ENCODE data around the gene CDKN2AIPNL.
A peak's percentile ranks its signal among the peaks of the same experiment; 100 is the strongest.

CDKN2AIPNL gene

DNA sequence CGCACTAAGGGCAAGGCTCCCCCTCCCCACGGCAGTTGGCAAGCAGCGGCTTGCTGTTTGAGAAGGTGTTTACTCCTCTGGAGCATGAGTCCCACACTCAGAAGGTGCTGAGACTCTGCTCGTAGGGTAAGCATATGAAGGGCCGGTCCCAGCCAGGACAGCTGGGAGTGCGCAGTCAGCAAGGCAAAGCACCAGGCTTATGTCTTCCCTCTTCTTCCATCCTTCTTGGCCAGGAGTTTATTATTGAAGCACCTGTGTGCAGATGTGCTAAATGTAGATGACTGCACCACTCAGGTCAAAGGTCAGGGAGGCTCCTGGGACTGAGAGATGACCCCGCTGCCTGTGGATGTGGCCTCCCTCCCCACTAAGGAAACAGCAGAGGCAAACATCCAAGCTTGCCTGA lies 27.0 kb upstream of the CDKN2AIPNL start:
- no peak for DNase-seq (ENCODE audit: low spot score)
- TF ChIP-seq, protein P1, sequence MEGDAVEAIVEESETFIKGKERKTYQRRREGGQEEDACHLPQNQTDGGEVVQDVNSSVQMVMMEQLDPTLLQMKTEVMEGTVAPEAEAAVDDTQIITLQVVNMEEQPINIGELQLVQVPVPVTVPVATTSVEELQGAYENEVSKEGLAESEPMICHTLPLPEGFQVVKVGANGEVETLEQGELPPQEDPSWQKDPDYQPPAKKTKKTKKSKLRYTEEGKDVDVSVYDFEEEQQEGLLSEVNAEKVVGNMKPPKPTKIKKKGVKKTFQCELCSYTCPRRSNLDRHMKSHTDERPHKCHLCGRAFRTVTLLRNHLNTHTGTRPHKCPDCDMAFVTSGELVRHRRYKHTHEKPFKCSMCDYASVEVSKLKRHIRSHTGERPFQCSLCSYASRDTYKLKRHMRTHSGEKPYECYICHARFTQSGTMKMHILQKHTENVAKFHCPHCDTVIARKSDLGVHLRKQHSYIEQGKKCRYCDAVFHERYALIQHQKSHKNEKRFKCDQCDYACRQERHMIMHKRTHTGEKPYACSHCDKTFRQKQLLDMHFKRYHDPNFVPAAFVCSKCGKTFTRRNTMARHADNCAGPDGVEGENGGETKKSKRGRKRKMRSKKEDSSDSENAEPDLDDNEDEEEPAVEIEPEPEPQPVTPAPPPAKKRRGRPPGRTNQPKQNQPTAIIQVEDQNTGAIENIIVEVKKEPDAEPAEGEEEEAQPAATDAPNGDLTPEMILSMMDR (IDR thresholded peaks at IDR 0.05) = no peak
- peak overlapping the region; percentile 23 to 80 for H3K27ac ChIP-seq
- H3K4me3 ChIP-seq = peak overlapping the region; percentile 9

DNA sequence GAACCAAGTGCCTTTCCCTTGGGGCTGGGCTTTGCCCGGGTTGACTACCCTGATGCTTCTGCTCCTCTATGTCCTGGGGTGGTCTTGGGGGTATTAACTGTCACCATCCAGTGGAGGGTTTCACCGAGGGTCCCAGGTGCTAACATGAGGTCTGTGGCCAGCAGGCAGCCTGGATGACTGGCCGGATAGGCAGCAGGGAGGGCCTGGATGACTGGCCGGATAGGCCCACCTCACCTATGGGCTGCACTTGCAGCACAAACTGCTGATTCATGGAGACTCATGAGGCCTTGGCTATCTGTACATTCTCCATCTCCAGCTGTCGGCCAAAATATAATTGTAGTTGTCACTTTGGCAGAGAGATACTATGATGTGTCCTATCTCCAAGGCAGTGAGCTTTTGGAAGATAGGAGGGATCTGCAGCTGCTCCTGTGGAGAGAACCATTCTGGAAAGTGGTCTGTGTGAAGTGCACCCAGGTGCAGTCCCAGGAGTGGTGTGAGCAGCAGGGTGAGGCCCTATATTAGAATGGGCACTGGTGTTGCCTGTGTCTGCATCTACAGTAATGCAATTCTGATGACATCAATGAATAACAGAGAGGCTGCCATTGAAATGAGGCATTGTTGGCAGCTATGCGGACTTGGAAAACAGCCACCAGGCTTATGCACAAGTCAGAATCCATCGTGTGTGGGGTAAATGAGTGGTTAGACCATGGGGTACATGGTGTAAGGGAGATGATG lies 26.3 kb upstream of the CDKN2AIPNL start:
- Histone ChIP-seq H3K4me3 (no peak overlapping the region), H3K27ac (peak overlapping the region in 1 of 2 donors; percentile 80)
- TF ChIP-seq, protein P1 (IDR thresholded peaks at IDR 0.05) = no peak
- no peak for DNase-seq (ENCODE audit: low spot score)

DNA sequence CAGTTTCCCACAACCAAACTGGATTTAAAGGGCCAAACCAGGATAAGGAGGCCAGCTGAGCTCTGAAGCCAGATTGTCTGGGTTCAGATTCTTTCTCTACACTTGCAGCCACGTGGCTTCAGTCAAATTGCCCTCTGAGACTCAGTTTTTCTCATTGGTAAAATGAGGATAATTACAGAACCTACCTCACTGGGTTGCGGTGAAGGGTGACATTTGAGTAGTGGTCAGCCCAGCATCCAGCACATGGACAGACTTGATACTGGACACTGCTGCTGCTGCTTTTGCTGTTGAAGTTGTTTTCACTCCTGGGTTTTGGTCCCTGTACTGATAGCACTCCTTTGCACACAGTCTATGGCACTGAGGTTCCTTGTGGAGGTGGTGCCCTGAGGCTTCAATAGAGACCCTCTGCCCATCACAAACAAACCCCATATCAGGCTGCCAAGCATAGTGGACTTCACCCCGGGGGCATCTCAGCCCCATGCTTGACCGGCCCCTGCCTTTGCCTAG lies 25.7 kb upstream of the CDKN2AIPNL start:
- H3K27ac ChIP-seq = peak overlapping the region in 1 of 2 donors; percentile 80
- H3K4me3 ChIP-seq = no peak overlapping the region
- DNase-seq (ENCODE audit: low spot score) = no peak
- TF ChIP-seq, protein P1 (IDR thresholded peaks at IDR 0.05) = no peak

DNA sequence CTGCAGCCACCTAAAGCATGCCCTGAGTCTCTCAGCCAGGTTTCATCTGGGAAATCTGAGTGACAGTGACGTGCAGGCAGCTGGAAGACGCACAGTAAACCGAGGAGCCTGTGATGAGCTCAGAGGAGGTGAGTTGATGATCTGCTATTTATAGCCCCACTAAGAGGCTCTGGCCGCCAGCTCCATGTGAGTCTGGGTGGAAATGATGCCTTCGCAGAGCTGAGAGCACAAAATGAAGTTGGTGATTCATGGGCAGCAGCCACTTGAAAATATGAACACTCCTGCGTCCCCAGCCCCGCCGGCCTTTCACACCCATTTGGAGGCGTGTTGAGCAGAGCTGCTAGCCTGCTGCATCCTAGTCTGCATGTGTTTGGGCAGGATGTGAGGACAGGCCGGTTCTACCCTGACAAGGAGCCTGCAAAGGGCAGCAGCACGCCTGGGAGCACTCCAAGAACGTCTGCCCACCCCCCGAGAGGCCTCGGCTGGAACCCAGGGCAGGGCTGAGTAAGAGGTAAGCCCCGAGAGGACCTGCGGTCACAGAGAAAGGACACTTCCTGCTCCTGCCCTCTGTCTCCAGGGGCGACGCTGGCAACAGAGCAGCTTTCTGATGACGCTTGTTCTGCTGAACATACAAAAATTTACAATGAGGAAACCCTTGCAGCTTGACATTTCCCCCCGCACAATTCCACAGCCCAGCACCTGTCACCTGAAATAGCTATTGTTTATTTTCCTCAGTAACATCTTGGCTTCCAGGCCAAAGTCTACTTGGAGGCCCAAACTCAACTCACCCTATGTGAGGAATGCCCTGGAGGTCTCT lies 25.1 kb upstream of the CDKN2AIPNL start:
- no peak overlapping the region for H3K4me3 ChIP-seq
- no peak for DNase-seq (ENCODE audit: low spot score)
- TF ChIP-seq, protein P1 (IDR thresholded peaks at IDR 0.05) = no peak
- peak overlapping the region in 1 of 2 donors; percentile 80 for H3K27ac ChIP-seq

DNA sequence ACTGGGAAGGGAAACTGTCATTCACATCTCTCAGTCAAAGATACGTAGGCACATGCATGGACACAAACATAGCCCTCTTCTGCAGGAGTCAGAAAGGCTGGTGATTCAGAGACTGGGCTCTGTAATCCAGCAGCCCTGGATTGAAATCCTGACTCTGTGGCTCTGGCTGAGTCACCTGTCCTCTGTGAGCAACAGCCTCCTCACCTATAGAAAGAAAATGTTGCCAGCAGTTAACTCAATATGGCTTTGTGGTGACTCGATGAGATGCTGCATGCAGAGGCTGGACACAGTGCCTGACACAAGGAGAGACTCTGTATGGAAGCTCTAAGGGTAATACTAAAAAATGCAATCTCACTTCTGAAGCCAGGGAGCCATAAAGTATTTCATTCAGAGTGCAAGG lies 23.9 kb upstream of the CDKN2AIPNL start:
- no peak overlapping the region for H3K27ac ChIP-seq

DNA sequence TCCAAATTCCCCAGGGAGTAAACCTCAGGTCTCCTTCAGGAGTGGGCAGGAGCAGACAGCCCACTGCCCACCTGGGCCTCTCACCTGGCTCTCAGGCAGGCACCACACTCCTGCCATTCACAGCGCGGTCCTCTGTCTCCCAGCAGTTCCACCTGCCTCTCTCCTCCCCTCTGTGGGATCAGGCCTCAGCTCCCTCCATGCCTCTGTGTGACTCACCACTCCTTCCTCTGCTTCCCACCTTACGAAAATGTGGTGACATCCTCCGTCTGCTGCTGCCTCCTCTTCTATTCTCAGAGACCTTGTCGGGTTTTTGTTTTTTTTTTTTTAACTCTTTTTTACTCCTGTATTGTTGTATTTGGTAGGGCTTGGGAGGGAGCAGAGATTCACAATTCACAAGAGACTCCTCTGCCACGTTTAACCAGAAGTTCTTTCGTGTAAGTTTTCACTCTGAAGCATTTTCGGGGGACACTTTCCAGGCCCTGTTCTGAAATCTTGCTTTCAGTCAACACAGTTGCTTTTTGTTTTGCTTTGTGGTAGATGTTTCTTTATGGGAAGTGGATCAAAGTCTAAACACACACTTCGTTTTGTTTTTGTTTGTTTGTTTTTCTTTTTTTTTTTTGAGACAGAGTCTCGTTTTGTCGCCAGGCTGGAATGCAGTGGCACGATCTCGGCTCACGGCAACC lies 21.1 kb upstream of the CDKN2AIPNL start:
- no peak for DNase-seq (ENCODE audit: low spot score)
- TF ChIP-seq, protein P1 (IDR thresholded peaks at IDR 0.05) = no peak
- Histone ChIP-seq H3K4me3 (no peak overlapping the region), H3K27ac (no peak overlapping the region)

More for the DNA sequence above, 23.9 kb upstream of the CDKN2AIPNL start:
- H3K4me3 ChIP-seq = no peak overlapping the region
- DNase-seq (ENCODE audit: low spot score) = no peak
- TF ChIP-seq, protein P1 (IDR thresholded peaks at IDR 0.05) = no peak
